ENCODE results near the gene MRTFB. TPM values are rescaled to one million over a fixed set of nuclear protein-coding genes. Genes with fewer than 3 reads are reported as not detected.

Gene MRTFB
- total and polyA plus RNA-seq, 2 of the 13 experiments (the other 11 are each of a cell fraction or from before 2014, with no cell fraction given) = 11.4 to 14.0 TPM

DNA sequence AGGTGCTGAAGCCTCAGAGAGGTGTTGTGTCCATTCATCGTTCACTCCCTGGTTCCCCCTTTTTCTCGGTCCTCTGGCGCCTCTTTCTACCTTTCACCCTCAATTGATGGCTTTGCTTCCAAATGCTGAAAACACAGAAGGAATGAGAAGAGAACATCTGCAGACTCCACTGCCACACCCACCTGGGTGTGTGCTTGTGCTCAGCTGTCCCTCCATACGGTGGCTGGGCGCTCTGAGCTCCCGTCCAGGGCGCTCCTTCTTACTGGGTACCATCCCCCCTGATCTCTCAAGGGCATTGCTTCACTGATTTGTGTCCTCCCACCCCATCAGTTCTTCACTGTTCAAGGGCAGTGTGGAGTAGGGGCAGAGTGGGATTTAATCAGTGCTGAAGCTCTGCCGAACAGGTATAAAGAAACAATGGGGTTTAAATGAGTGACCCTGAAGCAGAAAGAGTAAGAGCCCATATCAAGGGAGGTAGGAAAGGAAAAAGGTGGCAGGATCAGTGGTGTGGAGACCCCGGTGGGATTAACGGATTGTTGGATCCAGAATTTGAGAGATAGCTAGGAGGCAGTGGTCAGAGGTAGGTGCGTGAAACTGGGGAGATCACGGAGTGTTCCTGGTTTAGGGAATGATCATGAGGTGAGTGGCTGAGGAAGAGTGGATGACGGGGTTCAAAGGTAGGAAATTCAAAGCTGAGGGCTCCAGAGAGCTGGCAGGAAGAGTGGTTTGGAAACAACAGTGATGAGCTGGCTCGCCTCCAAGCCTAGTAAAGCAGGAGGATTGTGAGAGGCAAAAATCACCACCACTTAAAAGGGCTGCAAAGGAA lies 40.8 kb downstream of the MRTFB start (continued):
- TF ChIP-seq, protein P1, sequence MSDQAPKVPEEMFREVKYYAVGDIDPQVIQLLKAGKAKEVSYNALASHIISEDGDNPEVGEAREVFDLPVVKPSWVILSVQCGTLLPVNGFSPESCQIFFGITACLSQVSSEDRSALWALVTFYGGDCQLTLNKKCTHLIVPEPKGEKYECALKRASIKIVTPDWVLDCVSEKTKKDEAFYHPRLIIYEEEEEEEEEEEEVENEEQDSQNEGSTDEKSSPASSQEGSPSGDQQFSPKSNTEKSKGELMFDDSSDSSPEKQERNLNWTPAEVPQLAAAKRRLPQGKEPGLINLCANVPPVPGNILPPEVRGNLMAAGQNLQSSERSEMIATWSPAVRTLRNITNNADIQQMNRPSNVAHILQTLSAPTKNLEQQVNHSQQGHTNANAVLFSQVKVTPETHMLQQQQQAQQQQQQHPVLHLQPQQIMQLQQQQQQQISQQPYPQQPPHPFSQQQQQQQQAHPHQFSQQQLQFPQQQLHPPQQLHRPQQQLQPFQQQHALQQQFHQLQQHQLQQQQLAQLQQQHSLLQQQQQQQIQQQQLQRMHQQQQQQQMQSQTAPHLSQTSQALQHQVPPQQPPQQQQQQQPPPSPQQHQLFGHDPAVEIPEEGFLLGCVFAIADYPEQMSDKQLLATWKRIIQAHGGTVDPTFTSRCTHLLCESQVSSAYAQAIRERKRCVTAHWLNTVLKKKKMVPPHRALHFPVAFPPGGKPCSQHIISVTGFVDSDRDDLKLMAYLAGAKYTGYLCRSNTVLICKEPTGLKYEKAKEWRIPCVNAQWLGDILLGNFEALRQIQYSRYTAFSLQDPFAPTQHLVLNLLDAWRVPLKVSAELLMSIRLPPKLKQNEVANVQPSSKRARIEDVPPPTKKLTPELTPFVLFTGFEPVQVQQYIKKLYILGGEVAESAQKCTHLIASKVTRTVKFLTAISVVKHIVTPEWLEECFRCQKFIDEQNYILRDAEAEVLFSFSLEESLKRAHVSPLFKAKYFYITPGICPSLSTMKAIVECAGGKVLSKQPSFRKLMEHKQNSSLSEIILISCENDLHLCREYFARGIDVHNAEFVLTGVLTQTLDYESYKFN (CRISPR knock-in tag; conservative IDR thresholded peaks at IDR 0.05) = peak; percentile 45
- TF ChIP-seq, protein P2, sequence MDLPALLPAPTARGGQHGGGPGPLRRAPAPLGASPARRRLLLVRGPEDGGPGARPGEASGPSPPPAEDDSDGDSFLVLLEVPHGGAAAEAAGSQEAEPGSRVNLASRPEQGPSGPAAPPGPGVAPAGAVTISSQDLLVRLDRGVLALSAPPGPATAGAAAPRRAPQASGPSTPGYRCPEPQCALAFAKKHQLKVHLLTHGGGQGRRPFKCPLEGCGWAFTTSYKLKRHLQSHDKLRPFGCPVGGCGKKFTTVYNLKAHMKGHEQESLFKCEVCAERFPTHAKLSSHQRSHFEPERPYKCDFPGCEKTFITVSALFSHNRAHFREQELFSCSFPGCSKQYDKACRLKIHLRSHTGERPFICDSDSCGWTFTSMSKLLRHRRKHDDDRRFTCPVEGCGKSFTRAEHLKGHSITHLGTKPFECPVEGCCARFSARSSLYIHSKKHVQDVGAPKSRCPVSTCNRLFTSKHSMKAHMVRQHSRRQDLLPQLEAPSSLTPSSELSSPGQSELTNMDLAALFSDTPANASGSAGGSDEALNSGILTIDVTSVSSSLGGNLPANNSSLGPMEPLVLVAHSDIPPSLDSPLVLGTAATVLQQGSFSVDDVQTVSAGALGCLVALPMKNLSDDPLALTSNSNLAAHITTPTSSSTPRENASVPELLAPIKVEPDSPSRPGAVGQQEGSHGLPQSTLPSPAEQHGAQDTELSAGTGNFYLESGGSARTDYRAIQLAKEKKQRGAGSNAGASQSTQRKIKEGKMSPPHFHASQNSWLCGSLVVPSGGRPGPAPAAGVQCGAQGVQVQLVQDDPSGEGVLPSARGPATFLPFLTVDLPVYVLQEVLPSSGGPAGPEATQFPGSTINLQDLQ (CRISPR knock-in tag; IDR thresholded peaks at IDR 0.05) = no peak
- TF ChIP-seq, protein P3, sequence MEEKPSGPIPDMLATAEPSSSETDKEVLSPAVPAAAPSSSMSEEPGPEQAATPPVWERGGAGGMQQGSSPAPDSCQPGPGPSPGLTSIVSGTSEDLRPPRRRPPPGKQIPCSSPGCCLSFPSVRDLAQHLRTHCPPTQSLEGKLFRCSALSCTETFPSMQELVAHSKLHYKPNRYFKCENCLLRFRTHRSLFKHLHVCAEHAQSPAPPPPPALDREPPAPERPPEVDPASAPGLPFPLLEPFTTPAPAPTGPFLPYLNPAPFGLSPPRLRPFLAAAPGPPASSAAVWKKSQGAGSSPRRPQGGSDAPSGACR (CRISPR knock-in tag; IDR thresholded peaks at IDR 0.05) = no peak
- TF ChIP-seq, protein P4, sequence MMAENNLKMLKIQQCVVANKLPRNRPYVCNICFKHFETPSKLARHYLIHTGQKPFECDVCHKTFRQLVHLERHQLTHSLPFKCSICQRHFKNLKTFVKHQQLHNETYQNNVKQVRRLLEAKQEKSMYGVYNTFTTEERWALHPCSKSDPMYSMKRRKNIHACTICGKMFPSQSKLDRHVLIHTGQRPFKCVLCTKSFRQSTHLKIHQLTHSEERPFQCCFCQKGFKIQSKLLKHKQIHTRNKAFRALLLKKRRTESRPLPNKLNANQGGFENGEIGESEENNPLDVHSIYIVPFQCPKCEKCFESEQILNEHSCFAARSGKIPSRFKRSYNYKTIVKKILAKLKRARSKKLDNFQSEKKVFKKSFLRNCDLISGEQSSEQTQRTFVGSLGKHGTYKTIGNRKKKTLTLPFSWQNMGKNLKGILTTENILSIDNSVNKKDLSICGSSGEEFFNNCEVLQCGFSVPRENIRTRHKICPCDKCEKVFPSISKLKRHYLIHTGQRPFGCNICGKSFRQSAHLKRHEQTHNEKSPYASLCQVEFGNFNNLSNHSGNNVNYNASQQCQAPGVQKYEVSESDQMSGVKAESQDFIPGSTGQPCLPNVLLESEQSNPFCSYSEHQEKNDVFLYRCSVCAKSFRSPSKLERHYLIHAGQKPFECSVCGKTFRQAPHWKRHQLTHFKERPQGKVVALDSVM (CRISPR knock-in tag; IDR thresholded peaks at IDR 0.05) = no peak
- TF ChIP-seq, protein P5, sequence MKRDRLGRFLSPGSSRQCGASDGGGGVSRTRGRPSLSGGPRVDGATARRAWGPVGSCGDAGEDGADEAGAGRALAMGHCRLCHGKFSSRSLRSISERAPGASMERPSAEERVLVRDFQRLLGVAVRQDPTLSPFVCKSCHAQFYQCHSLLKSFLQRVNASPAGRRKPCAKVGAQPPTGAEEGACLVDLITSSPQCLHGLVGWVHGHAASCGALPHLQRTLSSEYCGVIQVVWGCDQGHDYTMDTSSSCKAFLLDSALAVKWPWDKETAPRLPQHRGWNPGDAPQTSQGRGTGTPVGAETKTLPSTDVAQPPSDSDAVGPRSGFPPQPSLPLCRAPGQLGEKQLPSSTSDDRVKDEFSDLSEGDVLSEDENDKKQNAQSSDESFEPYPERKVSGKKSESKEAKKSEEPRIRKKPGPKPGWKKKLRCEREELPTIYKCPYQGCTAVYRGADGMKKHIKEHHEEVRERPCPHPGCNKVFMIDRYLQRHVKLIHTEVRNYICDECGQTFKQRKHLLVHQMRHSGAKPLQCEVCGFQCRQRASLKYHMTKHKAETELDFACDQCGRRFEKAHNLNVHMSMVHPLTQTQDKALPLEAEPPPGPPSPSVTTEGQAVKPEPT (CRISPR knock-in tag; IDR thresholded peaks at IDR 0.05; ENCODE audit: low read depth) = no peak
- TF ChIP-seq ATM (IDR thresholded peaks at IDR 0.05; ENCODE audit: borderline replicate concordance) (no peak), SMAD9 (CRISPR knock-in tag; IDR thresholded peaks at IDR 0.05) (0 out of 2 replicates have a peak, but pooled peaks have one; percentile 37), AKAP8 (CRISPR knock-in tag; IDR thresholded peaks at IDR 0.05) (no peak), HCFC1 (IDR thresholded peaks at IDR 0.05; ENCODE audit: low read depth, low read length) (no peak), SRSF1 (optimal IDR thresholded peaks at IDR 0.05; ENCODE audit: low read depth, low read length) (no peak), ZNF468 (CRISPR knock-in tag; IDR thresholded peaks at IDR 0.05) (no peak), BRCA1 (CRISPR knock-in tag; IDR thresholded peaks at IDR 0.05) (0 out of 2 replicates have a peak, but pooled peaks have one; percentile 37), YY1 (IDR thresholded peaks at IDR 0.05; ENCODE audit: insufficient read depth, insufficient replicate concordance, low read depth, low read length) (no peak), ZNF652 (CRISPR knock-in tag; IDR thresholded peaks at IDR 0.05; ENCODE audit: borderline replicate concordance, low read depth) (no peak)
- TF ChIP-seq, protein P6, sequence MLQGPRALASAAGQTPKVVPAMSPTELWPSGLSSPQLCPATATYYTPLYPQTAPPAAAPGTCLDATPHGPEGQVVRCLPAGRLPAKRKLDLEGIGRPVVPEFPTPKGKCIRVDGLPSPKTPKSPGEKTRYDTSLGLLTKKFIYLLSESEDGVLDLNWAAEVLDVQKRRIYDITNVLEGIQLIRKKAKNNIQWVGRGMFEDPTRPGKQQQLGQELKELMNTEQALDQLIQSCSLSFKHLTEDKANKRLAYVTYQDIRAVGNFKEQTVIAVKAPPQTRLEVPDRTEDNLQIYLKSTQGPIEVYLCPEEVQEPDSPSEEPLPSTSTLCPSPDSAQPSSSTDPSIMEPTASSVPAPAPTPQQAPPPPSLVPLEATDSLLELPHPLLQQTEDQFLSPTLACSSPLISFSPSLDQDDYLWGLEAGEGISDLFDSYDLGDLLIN (CRISPR knock-in tag; IDR thresholded peaks at IDR 0.05; ENCODE audit: borderline replicate concordance) = no peak

All from HepG2 (cell line).